Astrocyte (in vitro differentiated cells and primary cell): ENCODE measurements around the gene ESRRG. TPM values are rescaled to one million over a fixed set of nuclear protein-coding genes. Genes with fewer than 3 reads are reported as not detected.

ENCODE experiments used
- DNase-seq: peaks from one replicate; pipeline ENCODE4 v3.0.0-alpha.2; 2010; ENCODE audit warnings: low read depth
- FAIRE-seq: peaks from 2 replicates; lab custom pipeline; 2011; peaks lifted over from hg19 to GRCh38; lab: Jason Lieb, UNC
- H2AFZ ChIP-seq: 2 replicates; pipeline ENCODE4 v1.6.0; 2012; ENCODE audit warnings: low read depth, low read length, inconsistent platforms
- H3K27ac ChIP-seq: 2 replicates; pipeline ENCODE4 v1.5.1; 2011; ENCODE audit warnings: low read depth, low read length, inconsistent platforms
- H3K27me3 ChIP-seq: 2 replicates; pipeline ENCODE4 v1.6.0; 2011; ENCODE audit warnings: low read length, inconsistent platforms; ENCODE audit not compliant: insufficient read depth
- H3K36me3 ChIP-seq: 2 replicates; pipeline ENCODE4 v1.5.1; 2011; ENCODE audit warnings: low read length, inconsistent platforms; ENCODE audit not compliant: insufficient read depth
- H3K4me1 ChIP-seq: 2 replicates; pipeline ENCODE4 v1.5.1; 2011; ENCODE audit warnings: low read length, inconsistent platforms; ENCODE audit not compliant: insufficient read depth
- H3K4me2 ChIP-seq: 2 replicates; pipeline ENCODE4 v1.6.0; 2012; ENCODE audit warnings: low read length, inconsistent platforms
- H3K4me3 ChIP-seq: 2 replicates; pipeline ENCODE4 v1.5.1; 2011; ENCODE audit warnings: low read depth, mild to moderate bottlenecking, low read length, inconsistent platforms; ENCODE audit not compliant: insufficient read depth
- H3K79me2 ChIP-seq: 2 replicates; pipeline ENCODE4 v1.6.0; 2012; ENCODE audit warnings: mild to moderate bottlenecking, low read length, inconsistent platforms; ENCODE audit not compliant: insufficient read depth
- H3K9ac ChIP-seq: 2 replicates; pipeline ENCODE4 v1.6.0; 2012; ENCODE audit warnings: mild to moderate bottlenecking, low read length, inconsistent platforms
- H3K9me3 ChIP-seq: 2 replicates; pipeline ENCODE4 v1.5.1; 2012; ENCODE audit warnings: low read depth, mild to moderate bottlenecking, low read length, inconsistent platforms; ENCODE audit not compliant: insufficient read depth
- H4K20me1 ChIP-seq: 2 replicates; pipeline ENCODE4 v1.6.0; 2012; ENCODE audit warnings: low read length, inconsistent platforms; ENCODE audit not compliant: insufficient read depth
- H3K27ac Mint-ChIP-seq: one replicate; pipeline ENCODE4 v1.8.0; 2021; ENCODE audit warnings: mild to moderate bottlenecking, mixed read lengths; ENCODE audit not compliant: unreplicated experiment
- H3K27me3 Mint-ChIP-seq: one replicate; pipeline ENCODE4 v1.8.0; 2021; ENCODE audit warnings: low read depth, mixed read lengths; ENCODE audit not compliant: unreplicated experiment
- H3K36me3 Mint-ChIP-seq: one replicate; pipeline ENCODE4 v1.8.0; 2021; ENCODE audit warnings: low read depth, mixed read lengths; ENCODE audit not compliant: unreplicated experiment
- H3K4me1 Mint-ChIP-seq: one replicate; pipeline ENCODE4 v1.8.0; 2021; ENCODE audit warnings: low read depth, mixed read lengths; ENCODE audit not compliant: unreplicated experiment
- H3K4me3 Mint-ChIP-seq: one replicate; pipeline ENCODE4 v1.8.0; 2021; ENCODE audit warnings: mild to moderate bottlenecking, moderate library complexity, mixed read lengths; ENCODE audit not compliant: unreplicated experiment
- H3K9me3 Mint-ChIP-seq: one replicate; pipeline ENCODE4 v1.8.0; 2021; ENCODE audit warnings: mild to moderate bottlenecking, mixed read lengths; ENCODE audit not compliant: unreplicated experiment
- CTCF ChIP-seq: IDR thresholded peaks from 2 replicates; pipeline ENCODE4 v1.5.1; 2011; ENCODE audit warnings: low read depth, mild to moderate bottlenecking, inconsistent platforms, low read length, moderate library complexity; ENCODE audit not compliant: insufficient read depth
- EZH2 ChIP-seq: IDR thresholded peaks from 2 replicates; pipeline ENCODE4 v1.6.1; 2012; ENCODE audit warnings: mild to moderate bottlenecking, low read length, inconsistent platforms; ENCODE audit not compliant: insufficient read depth
- total RNA-seq: library from RNA; stranded (reverse); gene quantifications from 2 replicates; pipeline ENCODE4 v1.2.1, GENCODE V29; 2021

The ESRRG gene
- total RNA-seq, 1 donor from 2014 or later, result 0.79 TPM

- Histone ChIP-seq H3K9ac (no peak overlapping the region), H4K20me1 (no peaks in the 10 kb centered on the region), H3K27me3 (no peaks in the 10 kb centered on the region), H3K36me3 (no peaks in the 10 kb centered on the region), H3K79me2 (no peaks in the 10 kb centered on the region), H3K4me1 (no peaks in the 10 kb centered on the region), H3K9me3 (no peaks in the 10 kb centered on the region), H3K27ac (no peak overlapping the region), H3K4me2 (no peak overlapping the region), H2AFZ (no peak overlapping the region), H3K4me3 (no peak overlapping the region)
- H3K9me3 Mint-ChIP-seq, result peaks cover 5% of the 10 kb centered on the region
- H3K4me1 Mint-ChIP-seq, result no peaks in the 10 kb centered on the region
- TF ChIP-seq CTCF (no peak), EZH2 (no peak)
- no peaks in the 10 kb centered on the region for H3K36me3 Mint-ChIP-seq
- H3K4me3 Mint-ChIP-seq, result no peak overlapping the region
- peaks cover 2% of the 10 kb centered on the region for H3K27me3 Mint-ChIP-seq
- H3K27ac Mint-ChIP-seq, result no peak overlapping the region
- DNase-seq, result no peak
- no peak for FAIRE-seq
These were observed 238.2 kb downstream of the ESRRG start for GRCh38 chr1:216485042-216485441.

- Histone ChIP-seq H2AFZ (no peak overlapping the region), H3K36me3 (no peaks in the 10 kb centered on the region), H3K27ac (no peak overlapping the region), H3K4me3 (no peak overlapping the region), H3K9ac (no peak overlapping the region), H3K27me3 (no peaks in the 10 kb centered on the region), H3K4me1 (no peaks in the 10 kb centered on the region), H3K9me3 (no peaks in the 10 kb centered on the region), H4K20me1 (no peaks in the 10 kb centered on the region), H3K79me2 (no peaks in the 10 kb centered on the region), H3K4me2 (no peak overlapping the region)
- Mint-ChIP-seq H3K9me3 (peaks cover 5% of the 10 kb centered on the region), H3K4me1 (no peaks in the 10 kb centered on the region), H3K4me3 (no peak overlapping the region), H3K27me3 (peaks cover 2% of the 10 kb centered on the region), H3K27ac (no peak overlapping the region), H3K36me3 (no peaks in the 10 kb centered on the region)
- DNase-seq, result no peak
- TF ChIP-seq CTCF (no peak), EZH2 (no peak)
- FAIRE-seq, result no peak
These were observed 239.4 kb downstream of the ESRRG start for GRCh38 chr1:216483672-216484401.

GRCh38 chr1:216482620-216483019, 240.6 kb downstream of the ESRRG start:
- Histone ChIP-seq H3K27ac (no peak overlapping the region), H3K4me3 (no peak overlapping the region), H3K9me3 (no peaks in the 10 kb centered on the region), H3K4me2 (no peak overlapping the region), H3K36me3 (no peaks in the 10 kb centered on the region), H3K79me2 (no peaks in the 10 kb centered on the region), H3K4me1 (no peaks in the 10 kb centered on the region), H4K20me1 (no peaks in the 10 kb centered on the region), H3K27me3 (no peaks in the 10 kb centered on the region), H3K9ac (no peak overlapping the region), H2AFZ (no peak overlapping the region)
- no peak overlapping the region for H3K4me3 Mint-ChIP-seq
- no peaks in the 10 kb centered on the region for H3K36me3 Mint-ChIP-seq
- TF ChIP-seq CTCF (no peak), EZH2 (no peak)
- H3K27ac Mint-ChIP-seq, result no peak overlapping the region
- FAIRE-seq (no peak), DNase-seq (no peak)
- no peaks in the 10 kb centered on the region for H3K4me1 Mint-ChIP-seq
- H3K27me3 Mint-ChIP-seq, result peaks cover 2% of the 10 kb centered on the region
- H3K9me3 Mint-ChIP-seq, result peaks cover 3% of the 10 kb centered on the region
